ENCODE measurements around the gene DTHD1. TPM values are rescaled to one million over a fixed set of nuclear protein-coding genes. Genes with fewer than 3 reads are reported as not detected.

Gene DTHD1
- total RNA-seq, 1 experiment from 2014 or later: not detected

DNA sequence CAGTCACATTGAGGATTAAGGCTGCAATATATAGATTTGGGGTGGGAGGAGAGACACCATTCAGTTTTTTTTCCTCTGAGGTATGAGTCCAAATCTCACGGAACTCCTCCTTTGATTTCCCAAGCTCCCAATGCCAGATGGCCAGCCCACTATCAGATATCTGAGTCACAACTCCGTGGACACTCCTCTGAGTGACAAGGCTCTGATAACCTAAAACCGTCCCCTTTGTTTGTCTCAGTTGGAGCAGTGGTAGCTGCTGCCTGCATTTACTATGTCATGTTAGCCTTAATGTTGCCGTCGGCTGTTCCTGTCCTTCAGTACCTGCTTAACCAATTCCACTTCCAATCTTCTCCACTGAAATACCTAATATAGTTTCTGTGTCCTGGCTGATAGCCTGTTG lies 107.3 kb downstream of the DTHD1 start:
- TF ChIP-seq, protein P1, sequence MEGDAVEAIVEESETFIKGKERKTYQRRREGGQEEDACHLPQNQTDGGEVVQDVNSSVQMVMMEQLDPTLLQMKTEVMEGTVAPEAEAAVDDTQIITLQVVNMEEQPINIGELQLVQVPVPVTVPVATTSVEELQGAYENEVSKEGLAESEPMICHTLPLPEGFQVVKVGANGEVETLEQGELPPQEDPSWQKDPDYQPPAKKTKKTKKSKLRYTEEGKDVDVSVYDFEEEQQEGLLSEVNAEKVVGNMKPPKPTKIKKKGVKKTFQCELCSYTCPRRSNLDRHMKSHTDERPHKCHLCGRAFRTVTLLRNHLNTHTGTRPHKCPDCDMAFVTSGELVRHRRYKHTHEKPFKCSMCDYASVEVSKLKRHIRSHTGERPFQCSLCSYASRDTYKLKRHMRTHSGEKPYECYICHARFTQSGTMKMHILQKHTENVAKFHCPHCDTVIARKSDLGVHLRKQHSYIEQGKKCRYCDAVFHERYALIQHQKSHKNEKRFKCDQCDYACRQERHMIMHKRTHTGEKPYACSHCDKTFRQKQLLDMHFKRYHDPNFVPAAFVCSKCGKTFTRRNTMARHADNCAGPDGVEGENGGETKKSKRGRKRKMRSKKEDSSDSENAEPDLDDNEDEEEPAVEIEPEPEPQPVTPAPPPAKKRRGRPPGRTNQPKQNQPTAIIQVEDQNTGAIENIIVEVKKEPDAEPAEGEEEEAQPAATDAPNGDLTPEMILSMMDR (conservative IDR thresholded peaks at IDR 0.05): no peak
- no peak for TF ChIP-seq EZH2 (IDR thresholded peaks at IDR 0.05; ENCODE audit: low read depth)
- no peaks in the 10 kb centered on the region for H3K27me3 ChIP-seq (ENCODE audit: insufficient read depth, low read depth)
- intact Hi-C loops (cut with micrococcal nuclease; ENCODE audit: unreplicated experiment): no loop called here
- no peaks in the 10 kb centered on the region for H3K4me1 ChIP-seq (replicated peaks; ENCODE audit: insufficient read depth)
- BruUV-seq (replicated peaks): no TSS peak
- no peak overlapping the region for H3K4me2 ChIP-seq
- H3K9me3 ChIP-seq (ENCODE audit: insufficient read depth, low read depth): no peaks in the 10 kb centered on the region
- H3K79me2 ChIP-seq (ENCODE audit: low read depth): no peaks in the 10 kb centered on the region
- no peaks in the 10 kb centered on the region for H3F3A ChIP-seq (ENCODE audit: insufficient read depth, low read depth)
- H3K4me3 ChIP-seq: no peak overlapping the region
- H3K9me2 ChIP-seq (ENCODE audit: insufficient read depth): no peaks in the 10 kb centered on the region
- no peak for DNase-seq
- H3K36me3 ChIP-seq (ENCODE audit: low read depth): no peaks in the 10 kb centered on the region
- ChIA-PET POLR2A (ENCODE audit: unreplicated experiment) (no interaction called here), CTCF (no interaction called here)
- H4K20me1 ChIP-seq (ENCODE audit: insufficient read depth): no peaks in the 10 kb centered on the region
- H3K27ac ChIP-seq: no peak overlapping the region
- no peak overlapping the region for H2AFZ ChIP-seq

DNA sequence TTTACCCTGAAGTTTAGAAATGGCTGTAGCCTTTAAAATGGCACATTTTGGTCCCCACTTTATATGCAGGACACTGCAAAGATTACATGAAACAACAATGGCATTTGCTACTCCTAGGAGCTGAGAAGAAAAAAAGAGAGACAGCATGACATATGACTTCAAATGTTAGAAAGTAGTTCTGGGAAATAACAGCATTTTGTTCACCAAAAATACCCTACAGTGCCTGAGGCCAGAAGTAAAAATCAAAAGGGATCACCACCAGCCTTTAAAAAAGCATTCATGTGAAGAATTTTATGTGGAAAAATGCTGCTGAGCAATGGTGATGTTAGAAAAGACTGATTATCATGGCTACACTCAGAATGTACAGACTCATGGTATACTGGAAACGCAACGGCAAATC lies 110.0 kb downstream of the DTHD1 start:
- ChIA-PET CTCF (no interaction called here), POLR2A (ENCODE audit: unreplicated experiment) (no interaction called here)
- intact Hi-C loops (cut with micrococcal nuclease; ENCODE audit: unreplicated experiment): no loop called here
- Histone ChIP-seq H3K27me3 (ENCODE audit: insufficient read depth, low read depth) (no peaks in the 10 kb centered on the region), H3K4me2 (no peak overlapping the region), H2AFZ (no peak overlapping the region), H3K4me1 (replicated peaks; ENCODE audit: insufficient read depth) (no peaks in the 10 kb centered on the region), H3K36me3 (ENCODE audit: low read depth) (no peaks in the 10 kb centered on the region), H3K9me3 (ENCODE audit: insufficient read depth, low read depth) (no peaks in the 10 kb centered on the region), H3K27ac (no peak overlapping the region), H3F3A (ENCODE audit: insufficient read depth, low read depth) (no peaks in the 10 kb centered on the region), H3K9me2 (ENCODE audit: insufficient read depth) (no peaks in the 10 kb centered on the region), H3K4me3 (no peak overlapping the region), H4K20me1 (ENCODE audit: insufficient read depth) (no peaks in the 10 kb centered on the region), H3K79me2 (ENCODE audit: low read depth) (no peaks in the 10 kb centered on the region)
- no TSS peak for BruUV-seq (replicated peaks)
- TF ChIP-seq, protein P1 (conservative IDR thresholded peaks at IDR 0.05): no peak
- no peak for TF ChIP-seq EZH2 (IDR thresholded peaks at IDR 0.05; ENCODE audit: low read depth)
- no peak for DNase-seq

DNA sequence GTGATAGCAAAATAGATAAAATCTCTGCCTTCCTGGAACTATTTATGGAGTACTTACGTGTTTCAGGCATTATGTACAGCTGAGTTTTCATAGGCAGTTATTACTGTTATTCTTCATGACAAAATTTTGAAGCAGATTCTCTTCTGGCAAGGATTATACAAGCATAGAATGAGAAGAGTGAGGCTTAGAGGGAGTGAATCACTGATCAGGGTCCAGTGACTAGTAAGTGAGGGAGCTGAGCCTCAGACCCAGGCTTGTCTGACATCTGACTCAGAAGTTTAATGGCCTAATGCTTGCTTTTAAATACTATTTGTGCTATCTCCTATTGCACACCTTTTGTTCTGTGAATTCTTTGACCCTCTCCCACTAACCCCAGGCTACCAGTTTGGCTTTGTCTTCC lies 110.6 kb downstream of the DTHD1 start:
- Histone ChIP-seq H3K79me2 (ENCODE audit: low read depth) (no peaks in the 10 kb centered on the region), H3K4me2 (no peak overlapping the region), H4K20me1 (ENCODE audit: insufficient read depth) (no peaks in the 10 kb centered on the region), H3K27ac (no peak overlapping the region), H3K9me3 (ENCODE audit: insufficient read depth, low read depth) (no peaks in the 10 kb centered on the region), H3K4me3 (no peak overlapping the region), H3K4me1 (replicated peaks; ENCODE audit: insufficient read depth) (no peaks in the 10 kb centered on the region), H3K27me3 (ENCODE audit: insufficient read depth, low read depth) (no peaks in the 10 kb centered on the region), H3K36me3 (ENCODE audit: low read depth) (no peaks in the 10 kb centered on the region), H3K9me2 (ENCODE audit: insufficient read depth) (no peaks in the 10 kb centered on the region), H3F3A (ENCODE audit: insufficient read depth, low read depth) (no peaks in the 10 kb centered on the region), H2AFZ (no peak overlapping the region)
- no peak for DNase-seq
- TF ChIP-seq, protein P1 (conservative IDR thresholded peaks at IDR 0.05): no peak
- no peak for TF ChIP-seq EZH2 (IDR thresholded peaks at IDR 0.05; ENCODE audit: low read depth)
- intact Hi-C loops (cut with micrococcal nuclease; ENCODE audit: unreplicated experiment): no loop called here
- POLR2A ChIA-PET (ENCODE audit: unreplicated experiment): no interaction called here
- BruUV-seq (replicated peaks): no TSS peak
- CTCF ChIA-PET: no interaction called here

Data from PC-9 (cell line).